Stimulated activated CD8-positive, alpha-beta memory T cell treated with anti-CD3 and anti-CD28 coated beads, Interleukin-7, amount 100 ng/mL, for 4 hours (primary cell): ENCODE results near the gene MCMBP.

ENCODE experiments used
- DNase-seq, 2 donors: peaks; one replicate each; pipeline ENCODE4 v3.0.0-alpha.2; 2020; ENCODE audit warnings: low read depth in 2 of 2

Gene MCMBP

DNA sequence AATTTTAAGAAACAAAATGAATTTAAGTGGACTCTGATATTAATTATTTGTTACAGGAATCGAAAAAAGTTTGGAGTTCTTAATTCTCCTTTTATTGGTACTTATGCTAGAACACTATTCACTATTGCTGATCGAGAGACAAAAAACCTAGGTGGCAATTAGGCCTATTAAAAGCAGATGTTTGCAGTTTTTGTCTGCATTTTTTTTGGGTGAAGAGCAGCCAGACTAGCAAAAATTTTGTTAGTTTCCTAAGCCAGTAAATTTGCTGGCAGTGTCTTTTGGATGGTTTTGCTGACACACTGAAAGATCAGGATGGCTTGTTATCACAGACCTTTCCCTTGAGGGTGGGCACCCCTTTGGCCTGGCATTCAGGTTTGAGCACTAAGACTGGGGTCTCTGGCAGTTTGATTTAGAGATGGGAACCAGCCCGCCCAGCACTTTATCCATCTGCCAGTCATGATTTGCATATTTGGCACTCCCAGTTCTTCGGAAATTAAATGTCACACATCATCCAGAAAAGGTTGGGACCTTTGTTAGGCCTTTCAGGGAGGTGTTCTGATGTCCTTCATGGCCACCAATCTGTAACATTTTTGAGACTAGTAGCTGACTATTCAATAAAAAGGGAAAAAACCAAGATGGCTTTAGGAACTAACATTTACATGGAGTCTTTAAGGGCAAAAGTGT lies 89.5 kb downstream of the MCMBP start:
- DNase-seq = no peak

- no peak for DNase-seq
Measured at GRCh38 chr10:119781498-119781897, 91.1 kb downstream of the MCMBP start.

- no peak for DNase-seq
Measured at GRCh38 chr10:119780879-119781480, 91.7 kb downstream of the MCMBP start.
